ENCODE data around the gene SLC26A9. TPM values are rescaled to one million over a fixed set of nuclear protein-coding genes. Genes with fewer than 3 reads are reported as not detected.

Gene SLC26A9
- total and polyA plus RNA-seq, 10 of the 15 experiments (the other 5 are each of a cell fraction or from before 2014, with no cell fraction given) = 0.09 to 0.40 (median 0.17) TPM

GRCh38 chr1:205932776-205933175, 10.5 kb downstream of the SLC26A9 start:
- RAD21 ChIA-PET (ENCODE audit: unreplicated experiment) = interaction anchor here (1.3 kb wide), 1 partner anchor 45 kb away, joined by 3 read pairs; no protein-coding TSS in a partner anchor
- no peak overlapping the region for H3K9ac ChIP-seq (ENCODE audit: control insufficient read depth, insufficient read depth, low read length)
- SMC1A ChIA-PET (ENCODE audit: uncharacterized antibody, unreplicated experiment) = no interaction called here
- H3K27me3 ChIP-seq (replicated peaks in 1 of 2; ENCODE audit: control insufficient read depth in 2 of 2, insufficient read depth in 2 of 2, low read length in 1 of 2) = peaks cover 5 to 7% of the 10 kb centered on the region in 2 experiments
- no peak overlapping the region for H3K4me2 ChIP-seq (ENCODE audit: control insufficient read depth, insufficient read depth)
- in situ Hi-C loops (cut with MboI) = no loop called here
- H4K20me1 ChIP-seq (ENCODE audit: control insufficient read depth, insufficient read depth) = peaks cover 2% of the 10 kb centered on the region; the same call in 1 of the 2 replicates
- BruUV-seq (replicated peaks) = no TSS peak
- CTCF ChIA-PET = interaction anchor here (0.6 kb wide), 1 partner anchor 1998 kb away, joined by 3 read pairs; no protein-coding TSS in a partner anchor
- TF ChIP-seq NFYB (IDR thresholded peaks at IDR 0.05; ENCODE audit: insufficient read depth, low read depth, low read length) = no peak
- no peak for TF ChIP-seq TBL1XR1 (IDR thresholded peaks at IDR 0.05; ENCODE audit: low read depth, low read length)
- no peak for TF ChIP-seq CREB1 (IDR thresholded peaks at IDR 0.05; ENCODE audit: low read depth)
- TF ChIP-seq SIX5 (IDR thresholded peaks at IDR 0.05; ENCODE audit: low read depth, low read length, severe bottlenecking) = no peak
- no peak for TF ChIP-seq JUND (IDR thresholded peaks at IDR 0.05; ENCODE audit: low read depth, low read length)
- no peak for TF ChIP-seq EED (IDR thresholded peaks at IDR 0.05; ENCODE audit: low read depth)
- TF ChIP-seq ZBTB40 (IDR thresholded peaks at IDR 0.05; ENCODE audit: borderline replicate concordance) = no peak
- no peak for TF ChIP-seq MTA3 (IDR thresholded peaks at IDR 0.05; ENCODE audit: borderline replicate concordance, low read length)
- TF ChIP-seq ZZZ3 (IDR thresholded peaks at IDR 0.05; ENCODE audit: control insufficient read depth, insufficient read length, low read depth) = no peak
- no peak for TF ChIP-seq SPI1 (IDR thresholded peaks at IDR 0.05; ENCODE audit: borderline replicate concordance, insufficient read depth, low read depth, low read length)
- no peak for TF ChIP-seq SIN3A (IDR thresholded peaks at IDR 0.05; ENCODE audit: low read depth, low read length)
- TF ChIP-seq USF2 (IDR thresholded peaks at IDR 0.05; ENCODE audit: borderline replicate concordance, low read depth, low read length) = no peak
- TF ChIP-seq CBX5 (IDR thresholded peaks at IDR 0.05; ENCODE audit: low read depth) = no peak
- no peak for TF ChIP-seq YY1 (IDR thresholded peaks at IDR 0.05; ENCODE audit: low read depth, low read length)
- TF ChIP-seq STAT3 (IDR thresholded peaks at IDR 0.05; ENCODE audit: low read depth, low read length) = no peak
- TF ChIP-seq SMAD5 (IDR thresholded peaks at IDR 0.05; ENCODE audit: low read depth) = no peak
- TF ChIP-seq WRNIP1 (IDR thresholded peaks at IDR 0.05; ENCODE audit: borderline replicate concordance, low read depth, low read length) = no peak
- TF ChIP-seq NFYA (IDR thresholded peaks at IDR 0.05; ENCODE audit: borderline replicate concordance, low read depth, low read length) = no peak
- no peak for TF ChIP-seq SUPT20H (IDR thresholded peaks at IDR 0.05; ENCODE audit: borderline replicate concordance, control insufficient read depth, low read depth, low read length)
- TF ChIP-seq TCF12 (IDR thresholded peaks at IDR 0.05; ENCODE audit: low read depth, low read length) = no peak
- no peaks in the 10 kb centered on the region for H3K4me1 ChIP-seq (ENCODE audit: control insufficient read depth, insufficient read depth, low read length)
- H3K4me3 ChIP-seq = no peak overlapping the region
- WGBS (ENCODE audit: insufficient coverage, insufficient replicate concordance, low lambda C conversion rate, missing lambda C conversion rate) = 33% methylated on average over 6 of the region's 6 CpGs
- intact Hi-C loops (cut with micrococcal nuclease; ENCODE audit: unreplicated experiment) = no loop called here
- no peaks in the 10 kb centered on the region for H3K9me3 ChIP-seq (replicated peaks; ENCODE audit: control insufficient read depth, insufficient read depth, low read length)
- no peaks in the 10 kb centered on the region for H3K36me3 ChIP-seq (ENCODE audit: control insufficient read depth in 2 of 2, insufficient read depth in 2 of 2, low read length in 1 of 2)
- FAIRE-seq = no peak
- ATAC-seq = no peak
- no peak overlapping the region for H2AFZ ChIP-seq (ENCODE audit: control insufficient read depth, low read depth, low read length)
- H3K27ac ChIP-seq (ENCODE audit: control insufficient read depth, insufficient read depth) = no peak overlapping the region
- no peaks in the 10 kb centered on the region for H3K79me2 ChIP-seq (ENCODE audit: control insufficient read depth, insufficient read depth, low read length)
- no peak for DNase-seq (ENCODE audit: low read depth, low spot score)
- POLR2A ChIA-PET = no interaction called here
